A673 (cell line): ENCODE measurements around the gene RETREG3. TPM values are rescaled to one million over a fixed set of nuclear protein-coding genes. Genes with fewer than 3 reads are reported as not detected.
A peak's percentile ranks its signal among the peaks of the same experiment; 100 is the strongest.
"Not testable (repeated sequence)": the region's sequence is repeated elsewhere in the genome, so short reads cannot be mapped to it uniquely, and the experiment has no call there.

Experiments
- BruUV-seq: library from RNA; stranded (reverse); fragments of 400-500 nt; replicated peaks from 2 replicates; lab custom pipeline; 2021; lab: Mats Ljungman, UMichigan
- CTCF ChIA-PET: fragments of 300-600 bp; sonication (Branson Sonifier 250); formaldehyde crosslinking; loops from one replicate; lab custom pipeline; 2022; ENCODE audit warnings: antibody characterized with exemption; lab: Charles Lee
- POLR2A ChIA-PET: fragments of 300-600 bp; sonication (Branson Sonifier 250); formaldehyde crosslinking; loops from one replicate; lab custom pipeline; 2022; ENCODE audit warnings: antibody characterized with exemption; ENCODE audit not compliant: low non-redundant PET; lab: Charles Lee
- DNase-seq: peaks from one replicate; pipeline ENCODE4 v3.0.0-alpha.2; 2015; ENCODE audit warnings: low spot score
- H3K27ac ChIP-seq: fragments of 200-600 bp; sonication (generic); 2 replicates; pipeline ENCODE4 v1.5.1; 2016; ENCODE audit warnings: mixed run types, low read depth, mild to moderate bottlenecking, mixed read lengths, antibody characterized with exemption, low read length; ENCODE audit not compliant: poor library complexity, severe bottlenecking
- H3K27me3 ChIP-seq: fragments of 200-600 bp; sonication (generic); replicated peaks from 2 replicates; pipeline ENCODE4 v1.6.1; 2017; ENCODE audit warnings: mixed run types, low read depth, mild to moderate bottlenecking, mixed read lengths, antibody characterized with exemption, low read length; ENCODE audit not compliant: insufficient read depth, poor library complexity
- H3K36me3 ChIP-seq: fragments of 200-600 bp; sonication (generic); 2 replicates; pipeline ENCODE4 v1.6.1; 2016; ENCODE audit warnings: mixed run types, mild to moderate bottlenecking, mixed read lengths, antibody characterized with exemption, low read length; ENCODE audit not compliant: insufficient read depth, poor library complexity, severe bottlenecking
- H3K4me1 ChIP-seq: fragments of 200-600 bp; sonication (generic); 2 replicates; pipeline ENCODE4 v1.6.1; 2017; ENCODE audit warnings: mixed run types, mild to moderate bottlenecking, mixed read lengths, antibody characterized with exemption, low read length; ENCODE audit not compliant: insufficient read depth, poor library complexity, severe bottlenecking
- H3K4me3 ChIP-seq: fragments of 200-600 bp; sonication (generic); 2 replicates; pipeline ENCODE4 v1.5.1; 2016; ENCODE audit warnings: low read depth, mixed run types, mild to moderate bottlenecking, mixed read lengths, low read length; ENCODE audit not compliant: poor library complexity, severe bottlenecking
- H3K9me3 ChIP-seq: fragments of 200-600 bp; sonication (generic); 2 replicates; pipeline ENCODE4 v1.6.1; 2016; ENCODE audit warnings: mixed run types, low read depth, mild to moderate bottlenecking, mixed read lengths, antibody characterized with exemption, low read length; ENCODE audit not compliant: poor library complexity, severe bottlenecking
- CTCF ChIP-seq: fragments of 300-800, 200-600 bp; sonication (generic); conservative IDR thresholded peaks from 2 replicates; pipeline ENCODE4 v1.5.1; 2017; ENCODE audit warnings: low read depth, mild to moderate bottlenecking, antibody characterized with exemption, low read length, moderate library complexity, mixed read lengths
- EZH2 ChIP-seq: fragments of 200-600 bp; sonication (generic); IDR thresholded peaks from 2 replicates; pipeline ENCODE4 v1.6.1; 2017; ENCODE audit warnings: borderline replicate concordance, low read depth, mild to moderate bottlenecking, mixed read lengths, antibody characterized with exemption, low read length; ENCODE audit not compliant: poor library complexity, severe bottlenecking
- intact Hi-C: fragments of 100-400 bp; cut with micrococcal nuclease; formaldehyde crosslinking; loops from one replicate; pipeline ENCODE4 v1.10.0; 2022; ENCODE audit not compliant: unreplicated experiment
- total RNA-seq: library from RNA; stranded (reverse); gene quantifications from 2 replicates; pipeline ENCODE4 v1.2.3, GENCODE V29; 2021

Gene RETREG3
- total RNA-seq, 1 experiment from 2014 or later: 23.2 TPM

GRCh38 chr17:42553161-42553818 lies 55.9 kb downstream of the RETREG3 start:
- H3K4me1 ChIP-seq: no peaks in the 10 kb centered on the region
- DNase-seq: no peak
- TF ChIP-seq CTCF (no peak), EZH2 (no peak)
- H3K27ac ChIP-seq: no peak overlapping the region
- H3K9me3 ChIP-seq: no peaks in the 10 kb centered on the region
- no peaks in the 10 kb centered on the region for H3K36me3 ChIP-seq
- no TSS peak for BruUV-seq
- intact Hi-C loops: no loop called here
- POLR2A ChIA-PET: no interaction called here
- H3K4me3 ChIP-seq: peak overlapping the region; percentile 64
- H3K27me3 ChIP-seq: no peaks in the 10 kb centered on the region
- CTCF ChIA-PET: no interaction called here

GRCh38 chr17:42552736-42553135 lies 56.4 kb downstream of the RETREG3 start, which contains the start of gene HSD17B1:
HSD17B1 (plus strand) TSS chr17:42552923; CDS start chr17:42552934, 11 bp downstream.
- H3K4me1 ChIP-seq, intact Hi-C loops, POLR2A ChIA-PET, H3K27ac ChIP-seq, CTCF ChIA-PET, H3K36me3 ChIP-seq, DNase-seq, H3K9me3 ChIP-seq, H3K27me3 ChIP-seq, BruUV-seq: not testable (repeated sequence)
- H3K4me3 ChIP-seq: peak within 1 kb of the TSS; percentile 64

GRCh38 chr17:42548993-42549755 lies 60.0 kb downstream of the RETREG3 start:
- intact Hi-C loops: no loop called here
- no peaks in the 10 kb centered on the region for H3K9me3 ChIP-seq
- POLR2A ChIA-PET: no interaction called here
- no peak for DNase-seq
- H3K4me1 ChIP-seq: no peaks in the 10 kb centered on the region
- no peak overlapping the region for H3K27ac ChIP-seq
- no peak for TF ChIP-seq CTCF
- no peak for TF ChIP-seq EZH2
- no peaks in the 10 kb centered on the region for H3K27me3 ChIP-seq
- no peaks in the 10 kb centered on the region for H3K36me3 ChIP-seq
- BruUV-seq: no TSS peak
- CTCF ChIA-PET: no interaction called here
- peak overlapping the region; percentile 47 for H3K4me3 ChIP-seq
